DND-41 (cell line): ENCODE data around the gene DLG1.

Experiments used
- ATAC-seq: fragments of 200-7000 bp; cut with Tn5 transposase; 3 replicates; pipeline ENCODE4 v1.9.1; 2021; ENCODE audit warnings: low read depth; ENCODE audit not compliant: insufficient read depth
- DNase-seq: peaks from one replicate; pipeline ENCODE4 v3.0.0-alpha.2; 2020
- H2AFZ ChIP-seq: 2 replicates; pipeline ENCODE4 v1.6.0; 2012; ENCODE audit warnings: low read depth, low read length
- H3K27ac ChIP-seq: 2 replicates; pipeline ENCODE4 v1.5.1; 2012; ENCODE audit warnings: low read length, inconsistent platforms
- H3K27me3 ChIP-seq: fragments of 200-600 bp; sonication (generic); 2 replicates; pipeline ENCODE4 v1.6.0; 2012; ENCODE audit warnings: low read length, mild to moderate bottlenecking, inconsistent platforms; ENCODE audit not compliant: insufficient read depth, poor library complexity
- H3K36me3 ChIP-seq: 2 replicates; pipeline ENCODE4 v1.5.1; 2012; ENCODE audit warnings: low read length, inconsistent platforms; ENCODE audit not compliant: insufficient read depth
- H3K4me1 ChIP-seq: 2 replicates; pipeline ENCODE4 v1.5.1; 2012; ENCODE audit warnings: mild to moderate bottlenecking, low read length; ENCODE audit not compliant: insufficient read depth
- H3K4me2 ChIP-seq: 2 replicates; pipeline ENCODE4 v1.6.0; 2012; ENCODE audit warnings: mild to moderate bottlenecking, moderate library complexity, low read length, inconsistent platforms; ENCODE audit not compliant: insufficient read depth
- H3K4me3 ChIP-seq, 2 experiments: fragments of 200-600 bp in 1 of 2; shearing (Covaris generic) in 1 of 2; 2 replicates each; pipeline ENCODE4 v1.5.1; 2012 to 2016; ENCODE audit warnings: inconsistent platforms in 2 of 2, low read length in 2 of 2, mild to moderate bottlenecking in 2 of 2, low read depth in 1 of 2, moderate library complexity in 1 of 2
- H3K79me2 ChIP-seq: 2 replicates; pipeline ENCODE4 v1.6.0; 2012; ENCODE audit warnings: low read length, inconsistent platforms; ENCODE audit not compliant: insufficient read depth
- H3K9ac ChIP-seq: 2 replicates; pipeline ENCODE4 v1.6.0; 2012; ENCODE audit warnings: low read depth, mild to moderate bottlenecking, inconsistent platforms, low read length, moderate library complexity
- H3K9me3 ChIP-seq: 2 replicates; pipeline ENCODE4 v1.5.1; 2012; ENCODE audit warnings: low read length, moderate library complexity, mild to moderate bottlenecking, inconsistent platforms; ENCODE audit not compliant: insufficient read depth, severe bottlenecking
- H4K20me1 ChIP-seq: 2 replicates; pipeline ENCODE4 v1.6.0; 2012; ENCODE audit warnings: low read length; ENCODE audit not compliant: insufficient read depth
- CTCF ChIP-seq: IDR thresholded peaks from 2 replicates; pipeline ENCODE4 v1.5.1; 2012; ENCODE audit warnings: borderline replicate concordance, low read length, moderate library complexity, mild to moderate bottlenecking; ENCODE audit not compliant: poor library complexity, severe bottlenecking; ENCODE audit errors: extremely low read depth
- EZH2 ChIP-seq: IDR thresholded peaks from 3 replicates; pipeline ENCODE4 v1.6.1; 2012; ENCODE audit warnings: borderline replicate concordance, low read depth, mild to moderate bottlenecking, moderate library complexity, low read length, inconsistent platforms; ENCODE audit not compliant: severe bottlenecking

Gene DLG1

GRCh38 chr3:197333901-197334639 lies 35.7 kb upstream of the DLG1 start:
- no peak overlapping the region for H3K27ac ChIP-seq
- no peak overlapping the region for H2AFZ ChIP-seq
- no peaks in the 10 kb centered on the region for H3K9me3 ChIP-seq
- no peak overlapping the region for H3K4me2 ChIP-seq
- no peak overlapping the region for H3K9ac ChIP-seq
- H3K79me2 ChIP-seq = no peaks in the 10 kb centered on the region
- no peaks in the 10 kb centered on the region for H4K20me1 ChIP-seq
- H3K27me3 ChIP-seq = peaks cover 19% of the 10 kb centered on the region
- H3K4me3 ChIP-seq = no peak overlapping the region
- H3K36me3 ChIP-seq = no peaks in the 10 kb centered on the region
- TF ChIP-seq EZH2 = no peak
- TF ChIP-seq CTCF = no peak
- H3K4me1 ChIP-seq = no peaks in the 10 kb centered on the region
- DNase-seq = no peak
- ATAC-seq = no peak

- DNase-seq = no peak
- peaks cover 19% of the 10 kb centered on the region for H3K27me3 ChIP-seq
Measured at GRCh38 chr3:197331131-197331530, 32.7 kb upstream of the DLG1 start.

GRCh38 chr3:197329382-197329781 lies 31.0 kb upstream of the DLG1 start:
- DNase-seq = no peak
- no peak overlapping the region for H3K9ac ChIP-seq
- H3K9me3 ChIP-seq = no peaks in the 10 kb centered on the region
- TF ChIP-seq CTCF = no peak
- no peak for TF ChIP-seq EZH2
- no peaks in the 10 kb centered on the region for H3K79me2 ChIP-seq
- H3K4me2 ChIP-seq = no peak overlapping the region
- H3K36me3 ChIP-seq = no peaks in the 10 kb centered on the region
- no peaks in the 10 kb centered on the region for H3K4me1 ChIP-seq
- no peak overlapping the region for H2AFZ ChIP-seq
- H3K27me3 ChIP-seq = peaks cover 19% of the 10 kb centered on the region
- no peak overlapping the region for H3K27ac ChIP-seq
- no peaks in the 10 kb centered on the region for H4K20me1 ChIP-seq
- no peak for ATAC-seq
- H3K4me3 ChIP-seq = no peak overlapping the region

More at GRCh38 chr3:197331131-197331530, 32.7 kb upstream of the DLG1 start:
- Histone ChIP-seq H3K9me3 (no peaks in the 10 kb centered on the region), H3K27ac (no peak overlapping the region), H3K36me3 (no peaks in the 10 kb centered on the region), H3K9ac (no peak overlapping the region), H4K20me1 (no peaks in the 10 kb centered on the region), H2AFZ (no peak overlapping the region), H3K4me3 (no peak overlapping the region), H3K79me2 (no peaks in the 10 kb centered on the region), H3K4me2 (no peak overlapping the region), H3K4me1 (no peaks in the 10 kb centered on the region)
- no peak for ATAC-seq
- TF ChIP-seq EZH2 = no peak

- Histone ChIP-seq H3K9ac (no peak overlapping the region), H3K27me3 (peaks cover 11% of the 10 kb centered on the region), H4K20me1 (no peaks in the 10 kb centered on the region), H3K9me3 (no peaks in the 10 kb centered on the region), H2AFZ (no peak overlapping the region), H3K4me1 (no peaks in the 10 kb centered on the region), H3K36me3 (no peaks in the 10 kb centered on the region), H3K4me2 (no peak overlapping the region), H3K4me3 (no peak overlapping the region), H3K27ac (no peak overlapping the region), H3K79me2 (no peaks in the 10 kb centered on the region)
- DNase-seq (no peak), ATAC-seq (no peak)
- TF ChIP-seq CTCF (no peak), EZH2 (no peak)
Measured at GRCh38 chr3:197328198-197328597, 29.8 kb upstream of the DLG1 start.
